HL-60/S4 (cell line): ENCODE data around the gene FCHSD2.
"Not testable (repeated sequence)": the region's sequence is repeated elsewhere in the genome, so short reads cannot be mapped to it uniquely, and the experiment has no call there.

Source experiments
- in situ Hi-C: fragments of 300-500 bp; cut with MboI; formaldehyde crosslinking; loops from 2 replicates; pipeline ENCODE4 v1.14.3; 2022; ENCODE audit warnings: low sequenced_read_pairs

The FCHSD2 gene

GRCh38 chr11:72897506-72897905 is 244.6 kb downstream of the FCHSD2 start:
- in situ Hi-C loops: no loop called here

DNA sequence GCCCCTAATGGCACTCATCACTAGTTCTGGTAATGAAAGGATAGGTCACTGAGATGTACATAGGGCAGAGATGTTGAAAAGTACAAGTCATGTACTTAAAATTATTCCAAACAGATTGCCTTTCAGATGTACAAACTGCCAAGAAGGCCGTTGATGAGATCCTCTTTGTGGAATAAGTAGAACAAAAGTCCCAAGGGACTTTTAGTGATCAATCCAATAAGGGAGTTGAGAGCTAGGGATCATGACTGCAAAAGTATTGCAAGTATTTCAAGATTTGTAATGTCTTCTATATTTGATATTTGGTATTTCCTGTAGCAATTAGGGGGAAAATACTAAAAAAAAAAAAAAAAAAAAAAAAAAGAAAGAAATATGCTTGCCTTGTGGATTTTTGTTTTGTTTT is 245.7 kb downstream of the FCHSD2 start:
- in situ Hi-C loops: no loop called here

- in situ Hi-C loops: no loop called here
These were observed 251.2 kb downstream of the FCHSD2 start for GRCh38 chr11:72890881-72891280.

GRCh38 chr11:72886619-72887018 is 255.5 kb downstream of the FCHSD2 start:
- in situ Hi-C loops: no loop called here

GRCh38 chr11:72885749-72886609 is 256.1 kb downstream of the FCHSD2 start:
- in situ Hi-C loops: no loop called here

DNA sequence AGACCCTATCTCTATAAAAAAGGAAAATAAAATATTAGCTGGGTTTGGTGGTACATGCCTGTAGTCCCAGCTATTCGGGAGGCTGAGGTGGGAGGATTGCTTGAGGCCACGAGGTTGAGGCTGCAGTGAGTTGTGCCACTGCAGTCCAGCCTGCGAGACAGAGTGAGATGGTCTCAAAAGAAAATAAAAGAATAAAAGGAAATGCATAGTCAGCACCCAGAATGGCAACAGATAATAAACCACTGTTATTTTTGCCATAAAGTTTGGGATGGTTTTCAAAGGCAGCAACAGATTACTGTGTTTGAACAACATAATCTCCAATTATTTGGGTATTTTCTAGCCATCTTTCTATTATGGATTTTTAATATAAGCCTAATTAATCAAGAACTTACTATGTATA is 266.0 kb downstream of the FCHSD2 start:
- in situ Hi-C loops: no loop called here

DNA sequence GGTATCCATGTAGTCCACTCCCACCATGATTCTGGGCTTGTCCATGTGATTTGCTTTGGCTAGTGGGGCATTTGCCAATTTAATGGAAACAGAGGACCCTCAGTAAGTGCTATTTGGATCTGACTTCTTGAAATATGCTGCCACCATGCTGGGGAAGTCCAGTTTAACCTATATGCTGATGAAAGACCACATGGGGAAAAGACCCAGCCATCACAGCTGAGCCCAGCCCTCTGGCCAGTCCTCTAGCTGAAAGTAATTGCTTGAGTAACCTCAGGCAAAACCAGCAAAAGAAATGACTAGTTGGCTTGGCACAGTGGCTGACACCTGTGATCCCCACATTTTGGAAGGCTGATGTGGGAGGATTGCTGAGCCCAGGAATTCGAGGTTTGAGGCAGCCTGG is 266.4 kb downstream of the FCHSD2 start:
- in situ Hi-C loops: no loop called here

- in situ Hi-C loops: no loop called here
These were observed 270.1 kb downstream of the FCHSD2 start for GRCh38 chr11:72872012-72872411.

- in situ Hi-C loops: no loop called here
These were observed 271.0 kb downstream of the FCHSD2 start for GRCh38 chr11:72871119-72871518.

- in situ Hi-C loops: no loop called here
These were observed 272.3 kb downstream of the FCHSD2 start for GRCh38 chr11:72869831-72870230.

- in situ Hi-C loops: no loop called here
These were observed 274.1 kb downstream of the FCHSD2 start for GRCh38 chr11:72867970-72868369.

GRCh38 chr11:72864702-72865655 is 277.1 kb downstream of the FCHSD2 start:
- in situ Hi-C loops: no loop called here

DNA sequence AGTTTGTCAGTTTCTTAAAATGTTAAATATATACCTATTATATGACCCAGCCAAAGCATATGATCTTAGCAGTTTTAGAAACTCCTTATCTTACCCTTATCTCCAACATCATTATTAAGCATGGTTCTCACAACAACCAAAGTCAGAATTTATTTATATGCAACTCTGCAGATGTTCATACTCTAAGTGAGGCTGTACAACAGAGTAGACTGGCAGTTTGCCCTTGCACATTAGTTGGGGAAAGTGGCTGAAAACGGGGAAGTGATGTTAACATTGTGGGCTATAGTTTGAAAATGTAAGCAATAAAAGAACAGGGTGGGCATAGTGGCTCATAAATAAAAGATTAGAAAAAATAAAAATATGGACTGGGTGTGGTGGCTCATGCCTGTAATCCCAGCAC is 278.2 kb downstream of the FCHSD2 start:
- in situ Hi-C loops: no loop called here

GRCh38 chr11:72863091-72863490 is 279.0 kb downstream of the FCHSD2 start:
- in situ Hi-C loops: no loop called here

GRCh38 chr11:72860592-72860991 is 281.5 kb downstream of the FCHSD2 start:
- in situ Hi-C loops: no loop called here

GRCh38 chr11:72860010-72860409 is 282.1 kb downstream of the FCHSD2 start:
- in situ Hi-C loops: no loop called here

GRCh38 chr11:72859126-72859525 is 283.0 kb downstream of the FCHSD2 start:
- in situ Hi-C loops: no loop called here

GRCh38 chr11:72858267-72858666 is 283.9 kb downstream of the FCHSD2 start:
- in situ Hi-C loops: not testable (repeated sequence)

GRCh38 chr11:72856551-72857345 is 285.4 kb downstream of the FCHSD2 start:
- in situ Hi-C loops: no loop called here

DNA sequence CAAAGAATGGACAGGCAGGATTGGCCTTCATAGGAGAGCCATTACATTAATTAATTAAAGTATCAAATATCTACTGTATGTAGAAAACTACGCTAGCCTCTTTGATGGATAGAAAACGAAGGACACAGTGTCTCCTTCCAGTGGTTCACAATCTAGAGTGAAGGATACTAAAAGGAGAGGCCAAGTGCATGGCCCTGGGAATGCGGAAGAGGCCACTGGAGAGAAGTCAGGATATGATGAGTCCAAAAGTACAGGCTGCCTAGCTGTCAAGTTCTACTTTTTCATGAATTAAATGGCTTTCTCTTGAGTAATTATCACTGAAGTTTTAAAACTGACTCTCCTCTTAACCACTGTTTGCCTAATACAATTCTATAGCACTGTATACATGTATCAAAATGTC is 286.1 kb downstream of the FCHSD2 start:
- in situ Hi-C loops: no loop called here

GRCh38 chr11:72851726-72852125 is 290.4 kb downstream of the FCHSD2 start:
- in situ Hi-C loops: no loop called here
